PFSK-1 (cell line): ENCODE data around the gene ACTC1.

Experiments
- FOXP2 ChIP-seq: optimal IDR thresholded peaks from 2 replicates; pipeline ENCODE3; 2011; ENCODE audit warnings: borderline replicate concordance, control low read depth, inconsistent platforms; ENCODE audit not compliant: insufficient read depth; ENCODE audit errors: extremely low read length, extremely low read depth
- POLR2AphosphoS5 ChIP-seq: IDR thresholded peaks from 2 replicates; pipeline ENCODE4 v1.6.1; 2012; ENCODE audit warnings: low read depth, mild to moderate bottlenecking, control low read depth, low read length, moderate library complexity
- REST ChIP-seq, 2 experiments: IDR thresholded peaks; 2 replicates each; pipeline versions ENCODE4 v1.6.1 to v1.8.0; 2011 to 2012; ENCODE audit warnings: low read depth in 2 of 2, low read length in 2 of 2, control low read depth in 1 of 2, inconsistent platforms in 1 of 2, mild to moderate bottlenecking in 1 of 2, moderate library complexity in 1 of 2; ENCODE audit not compliant: insufficient read depth in 1 of 2
- SIN3A ChIP-seq: IDR thresholded peaks from 2 replicates; pipeline ENCODE4 v1.6.1; 2012; ENCODE audit warnings: mild to moderate bottlenecking, low read length, moderate library complexity, borderline replicate concordance; ENCODE audit not compliant: insufficient read depth
- TAF1 ChIP-seq: IDR thresholded peaks from 2 replicates; pipeline ENCODE4 v1.6.1; 2012; ENCODE audit warnings: low read length, control low read depth, borderline replicate concordance; ENCODE audit not compliant: insufficient read depth

- TF ChIP-seq REST (IDR thresholded peaks at IDR 0.05; ENCODE audit: insufficient read depth in 1 of 2, low read depth in 2 of 2, low read length in 2 of 2) (no peak), SIN3A (no peak), POLR2AphosphoS5 (no peak), TAF1 (no peak), FOXP2 (no peak)
Measured at GRCh38 chr15:34783431-34783830, 11.9 kb downstream of the ACTC1 start.
